HG03342 (cell line): ENCODE results near the gene TUBB1.
A peak's percentile ranks its signal among the peaks of the same experiment; 100 is the strongest.
"Not testable (repeated sequence)": the region's sequence is repeated elsewhere in the genome, so short reads cannot be mapped to it uniquely, and the experiment has no call there.

Experiments
- ATAC-seq: cut with Tn5 transposase; IDR thresholded peaks from one replicate; pipeline ENCODE4 v1.9.1; 2021; ENCODE audit warnings: mild to moderate bottlenecking, moderate library complexity; ENCODE audit not compliant: unreplicated experiment

Gene TUBB1

GRCh38 chr20:59019217-59019616 is at the start of gene TUBB1:
TUBB1 (plus strand) TSS chr20:59019429; CDS start chr20:59019523, 94 bp downstream.
- no peak for ATAC-seq

- ATAC-seq = no peak
Observed at GRCh38 chr20:58969439-58969838, 49.8 kb upstream of the TUBB1 start.

- no peak for ATAC-seq
Observed at GRCh38 chr20:58970146-58970545, 49.1 kb upstream of the TUBB1 start.

GRCh38 chr20:58971429-58971828 is 47.8 kb upstream of the TUBB1 start:
- no peak for ATAC-seq

- ATAC-seq = no peak
Observed at GRCh38 chr20:58973179-58973578, 46.0 kb upstream of the TUBB1 start.

- no peak for ATAC-seq
Observed at GRCh38 chr20:58973866-58974265, 45.4 kb upstream of the TUBB1 start.

GRCh38 chr20:58975353-58975752 is 43.9 kb upstream of the TUBB1 start:
- ATAC-seq = no peak

- ATAC-seq = no peak
Observed at GRCh38 chr20:58976061-58976730, 43.0 kb upstream of the TUBB1 start.

GRCh38 chr20:58978351-58979190 is 40.7 kb upstream of the TUBB1 start:
- ATAC-seq = no peak

GRCh38 chr20:58980711-58981627 is 38.3 kb upstream of the TUBB1 start, which contains the start of gene NELFCD:
NELFCD (plus strand) TSS chr20:58981256; CDS start chr20:58981310, 54 bp downstream.
- ATAC-seq = peak; percentile 68

- peak; percentile 27 for ATAC-seq
Observed at GRCh38 chr20:58981628-58982364, 37.4 kb upstream of the TUBB1 start.

GRCh38 chr20:58982406-58983114 is 36.7 kb upstream of the TUBB1 start:
- ATAC-seq = no peak

- ATAC-seq = not testable (repeated sequence)
Observed at GRCh38 chr20:58983115-58983468, 36.1 kb upstream of the TUBB1 start.

- ATAC-seq = no peak
Observed at GRCh38 chr20:58984691-58985090, 34.5 kb upstream of the TUBB1 start.

GRCh38 chr20:58985656-58986055 is 33.6 kb upstream of the TUBB1 start:
- no peak for ATAC-seq

- no peak for ATAC-seq
Observed at GRCh38 chr20:58986286-58986967, 32.8 kb upstream of the TUBB1 start.

GRCh38 chr20:58986968-58987517 is 32.2 kb upstream of the TUBB1 start:
- ATAC-seq = no peak

GRCh38 chr20:58987790-58988564 is 31.3 kb upstream of the TUBB1 start:
- ATAC-seq = no peak
